GM19099 (cell line): ENCODE data around the gene PKDREJ.

Experiments
- POLR2A ChIP-seq: IDR thresholded peaks from 3 replicates; pipeline ENCODE4 v1.6.1; 2011; ENCODE audit warnings: low read depth; ENCODE audit not compliant: insufficient read length; ENCODE audit errors: extremely low read depth

The PKDREJ gene, protein sequence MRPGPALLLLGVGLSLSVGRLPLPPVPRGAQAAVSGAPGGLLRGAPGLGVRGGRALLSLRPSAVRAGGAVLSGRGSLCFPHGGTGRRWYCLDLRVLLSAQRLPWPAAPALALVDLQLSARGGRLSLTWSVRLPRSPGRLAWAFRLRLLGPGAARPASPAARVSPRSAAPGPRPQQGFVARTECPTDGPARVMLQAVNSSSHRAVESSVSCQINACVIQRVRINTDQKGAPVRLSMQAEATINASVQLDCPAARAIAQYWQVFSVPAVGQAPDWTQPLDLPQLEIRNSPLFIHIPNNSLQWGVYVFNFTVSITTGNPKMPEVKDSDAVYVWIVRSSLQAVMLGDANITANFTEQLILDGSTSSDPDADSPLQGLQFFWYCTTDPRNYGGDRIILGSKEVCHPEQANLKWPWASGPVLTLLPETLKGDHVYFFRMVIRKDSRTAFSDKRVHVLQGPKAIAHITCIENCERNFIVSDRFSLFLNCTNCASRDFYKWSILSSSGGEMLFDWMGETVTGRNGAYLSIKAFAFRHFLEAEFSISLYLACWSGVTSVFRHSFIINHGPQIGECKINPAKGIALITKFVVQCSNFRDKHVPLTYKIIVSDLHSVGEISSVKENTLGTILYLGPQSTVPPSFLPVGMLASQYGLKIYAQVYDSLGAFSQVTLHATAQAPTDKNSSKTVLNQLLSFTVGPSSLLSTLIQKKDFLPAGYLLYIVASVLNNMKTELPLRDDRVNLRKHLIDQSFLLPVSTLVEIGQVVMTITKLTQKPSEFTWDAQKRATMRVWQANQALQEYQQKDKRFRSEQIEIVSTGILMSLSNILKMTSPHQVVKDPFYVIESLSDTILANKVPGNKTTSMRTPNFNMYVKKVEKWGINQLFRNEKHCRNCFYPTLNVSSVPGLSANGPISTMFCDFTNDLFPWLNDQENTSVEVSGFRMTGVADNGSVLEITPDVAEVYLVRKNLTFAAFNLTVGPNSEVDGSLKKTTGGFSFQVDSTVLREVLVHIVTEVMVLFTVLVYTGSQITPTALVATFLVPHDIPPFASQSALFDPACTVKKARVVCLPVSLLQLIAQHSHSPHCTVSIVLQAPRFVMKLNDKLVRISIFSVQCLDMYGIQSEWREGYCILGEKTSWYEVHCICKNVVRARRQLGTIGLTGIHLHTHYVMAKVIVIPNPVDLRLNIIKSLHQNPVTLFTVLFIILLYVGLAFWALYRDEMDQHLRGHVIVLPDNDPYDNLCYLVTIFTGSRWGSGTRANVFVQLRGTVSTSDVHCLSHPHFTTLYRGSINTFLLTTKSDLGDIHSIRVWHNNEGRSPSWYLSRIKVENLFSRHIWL (N-terminal part only)

DNA sequence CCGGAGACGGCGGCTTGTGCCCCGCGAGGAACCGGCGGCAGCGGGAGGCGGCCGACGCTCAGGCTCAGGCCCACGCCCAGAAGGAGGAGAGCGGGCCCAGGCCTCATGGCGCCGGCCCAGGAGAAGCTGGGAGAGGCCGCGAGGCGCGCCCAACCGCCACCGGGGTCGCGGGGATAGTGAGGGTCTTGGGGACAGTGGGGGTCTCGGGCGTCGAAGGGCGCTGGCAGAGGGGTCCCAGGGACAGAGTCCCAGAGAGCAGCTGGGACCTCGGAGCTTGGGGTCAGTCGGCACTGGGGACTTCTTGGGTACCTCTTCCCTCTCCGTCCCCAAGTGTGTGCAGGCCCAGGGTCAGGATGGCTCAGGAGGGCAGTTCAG lies at the start of gene PKDREJ:
Gene PKDREJ (minus strand): TSS at position 128 of the 375 bp plus-strand sequence. CDS start 21 bp downstream, at position 107.
- no peak for TF ChIP-seq POLR2A

DNA sequence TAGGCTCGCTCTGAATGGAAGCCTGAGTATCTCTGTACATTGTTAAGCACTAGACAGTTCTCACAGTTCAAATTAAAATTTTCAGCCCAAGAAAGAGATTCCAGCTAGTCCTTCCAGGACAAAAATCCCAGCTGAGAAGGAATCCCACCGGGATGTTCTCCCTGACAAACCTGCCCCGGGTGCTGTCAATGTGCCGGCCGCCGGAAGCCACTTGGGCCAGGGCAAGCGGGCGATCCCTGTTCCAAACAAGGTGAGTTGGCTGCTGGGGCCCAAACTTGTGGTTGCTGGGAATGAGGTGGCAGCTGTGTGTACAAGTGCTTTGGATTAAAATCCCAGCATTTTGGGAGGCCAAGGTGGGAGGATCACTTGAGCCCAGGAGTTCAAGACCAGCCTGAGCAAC lies 48.9 kb upstream of the PKDREJ start:
- no peak for TF ChIP-seq POLR2A

DNA sequence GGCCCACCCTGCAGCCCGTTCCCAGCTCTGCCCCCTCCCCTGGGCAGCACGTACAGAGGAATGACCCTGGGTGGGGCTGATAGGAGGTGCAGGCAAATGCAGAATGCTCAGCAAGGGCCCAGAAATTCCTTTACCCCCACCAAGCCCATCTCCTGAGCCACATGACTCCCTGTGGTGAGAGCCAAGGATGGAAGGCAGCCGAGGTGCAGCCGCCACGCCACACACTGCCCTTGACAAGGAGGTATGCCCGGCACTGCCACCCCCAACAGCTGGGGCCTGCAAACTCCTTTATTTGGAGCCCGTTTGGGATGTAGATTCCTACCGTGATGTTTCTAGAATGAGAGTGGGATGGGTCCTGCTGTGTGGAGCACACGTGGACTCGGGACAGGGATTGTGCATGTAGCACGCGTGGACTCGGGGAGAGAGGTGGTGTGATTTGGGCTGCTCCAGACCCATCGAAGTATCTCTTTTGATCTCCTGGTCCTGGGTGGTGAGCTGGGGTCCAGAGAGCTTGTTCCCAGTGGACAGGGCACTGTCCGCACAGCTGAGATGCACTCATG lies 46.5 kb upstream of the PKDREJ start:
- TF ChIP-seq POLR2A: no peak

DNA sequence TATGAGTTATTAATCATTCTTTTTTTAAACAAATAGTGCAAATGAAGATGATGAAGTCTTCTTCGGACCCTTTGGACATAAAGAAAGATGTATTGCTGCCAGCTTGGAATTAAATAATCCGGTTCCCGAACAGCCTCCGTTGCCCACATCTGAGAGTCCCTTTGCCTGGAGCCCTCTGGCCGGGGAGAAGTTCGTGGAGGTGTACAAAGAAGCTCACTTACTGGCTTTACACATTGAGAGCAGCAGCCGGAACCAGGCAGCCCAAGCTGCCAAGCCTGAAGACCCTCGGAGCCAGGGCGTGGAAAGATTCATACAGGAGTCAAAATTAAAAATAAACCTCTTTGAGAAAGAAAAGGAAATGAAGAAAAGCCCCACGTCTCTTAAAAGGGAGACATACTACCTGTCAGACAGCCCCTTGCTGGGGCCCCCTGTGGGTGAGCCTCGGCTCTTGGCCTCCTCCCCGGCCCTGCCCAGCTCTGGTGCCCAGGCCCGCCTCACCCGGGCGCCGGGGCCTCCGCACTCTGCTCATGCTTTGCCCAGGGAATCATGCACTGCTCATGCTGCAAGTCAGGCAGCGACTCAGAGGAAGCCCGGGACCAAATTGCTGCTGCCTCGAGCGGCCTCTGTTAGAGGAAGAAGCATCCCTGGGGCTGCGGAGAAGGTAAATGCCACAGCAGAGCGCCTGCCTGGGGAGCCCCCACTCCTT lies 45.3 kb upstream of the PKDREJ start:
- TF ChIP-seq POLR2A: no peak

DNA sequence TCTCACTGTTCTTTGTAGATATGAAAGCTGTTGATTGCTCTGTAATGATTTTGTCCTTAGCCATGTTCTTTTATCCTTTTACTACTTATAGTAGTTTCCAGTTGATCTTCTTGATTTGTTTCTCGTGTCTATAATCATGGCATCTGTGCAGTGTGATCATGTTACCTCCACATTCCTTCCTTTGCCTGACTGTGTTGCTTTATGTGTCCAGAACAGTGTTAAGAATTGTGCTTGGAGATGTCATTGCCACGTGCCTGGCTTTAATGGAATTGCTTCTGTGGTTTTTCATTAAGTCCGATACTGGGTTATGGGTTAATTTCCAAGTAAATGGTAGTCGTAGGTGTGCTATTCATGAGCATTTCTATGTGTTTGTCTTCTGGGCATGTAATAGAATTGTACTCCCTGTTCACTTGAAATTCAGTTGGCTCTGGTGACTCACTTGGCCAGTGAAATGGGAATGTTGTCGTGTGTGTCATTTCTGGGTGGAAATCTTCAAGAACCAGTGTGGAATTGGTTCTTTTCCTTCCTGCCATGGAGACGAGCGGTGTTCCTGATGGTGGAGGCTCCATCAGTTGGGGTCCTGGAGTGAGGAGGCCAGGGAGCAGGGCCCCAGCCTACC lies 40.3 kb upstream of the PKDREJ start:
- no peak for TF ChIP-seq POLR2A

DNA sequence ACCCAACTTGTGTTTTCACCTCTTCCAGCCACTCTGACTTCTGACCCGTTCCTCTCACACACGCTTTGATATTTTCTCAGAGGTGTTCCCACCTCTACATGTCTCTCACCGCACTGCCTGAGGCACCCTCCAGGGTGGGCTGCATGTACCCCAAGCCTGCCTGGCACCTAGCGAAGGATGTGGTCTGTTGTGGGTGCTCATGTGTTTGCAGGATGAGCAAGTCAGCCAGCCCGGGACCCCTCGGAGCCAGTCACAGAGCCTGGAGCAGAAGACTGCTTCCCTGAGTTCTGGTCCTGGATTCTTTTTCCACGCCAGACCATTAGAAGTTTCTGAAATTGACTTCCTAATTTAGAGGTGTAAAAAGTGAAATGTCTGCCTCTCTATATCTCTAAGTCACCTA lies 37.3 kb upstream of the PKDREJ start:
- TF ChIP-seq POLR2A: no peak

DNA sequence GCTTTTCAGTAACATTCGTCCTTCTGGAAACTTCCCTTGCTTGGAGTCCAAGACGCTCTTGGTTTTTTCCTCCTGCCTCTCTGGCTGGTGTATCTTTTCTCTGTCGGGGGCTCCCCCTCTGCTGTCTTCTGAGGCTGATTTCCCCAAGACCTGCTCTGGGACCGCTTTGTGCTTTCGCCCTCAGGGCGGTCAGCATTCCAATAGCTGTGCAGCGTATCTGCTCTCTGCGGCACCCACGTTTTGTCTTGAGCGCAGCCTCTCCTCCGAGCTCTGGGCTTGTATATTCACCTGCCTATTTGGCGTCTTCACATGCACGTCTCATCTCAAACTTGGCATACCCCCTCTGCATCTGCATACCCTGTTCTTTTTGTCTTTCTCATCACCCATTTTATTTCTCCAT lies 36.0 kb upstream of the PKDREJ start:
- TF ChIP-seq POLR2A: no peak

DNA sequence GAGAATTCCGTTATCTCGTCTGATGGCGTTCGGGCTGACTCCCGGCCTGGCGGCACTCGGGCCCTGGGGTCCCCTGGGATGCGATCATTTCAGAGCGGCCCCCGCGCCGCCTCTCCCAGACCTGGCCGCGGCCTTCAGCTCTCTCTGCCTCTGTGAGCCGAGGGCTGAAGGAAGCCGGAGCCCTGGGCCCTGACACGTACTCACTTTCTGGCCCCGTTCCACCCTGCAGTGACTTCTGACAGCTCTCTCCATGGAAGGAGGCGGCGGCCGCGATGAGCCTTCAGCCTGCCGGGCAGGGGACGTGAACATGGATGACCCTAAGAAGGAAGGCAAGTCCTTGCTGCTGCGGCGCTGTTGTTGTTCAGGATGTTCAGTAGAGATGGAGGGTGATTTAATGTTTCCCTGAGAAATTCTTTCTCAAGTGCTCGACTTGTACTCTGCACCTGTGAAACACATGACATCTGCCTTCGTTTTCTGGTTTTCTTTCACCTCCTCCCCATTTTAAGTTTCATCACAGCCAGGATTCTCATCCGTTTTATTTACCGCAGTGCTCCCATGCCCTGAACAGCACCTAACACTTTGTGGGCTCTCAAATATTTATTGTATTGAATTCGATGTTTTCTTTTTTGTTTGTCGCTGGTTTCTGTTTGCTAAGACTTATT lies 34.1 kb upstream of the PKDREJ start:
- no peak for TF ChIP-seq POLR2A

DNA sequence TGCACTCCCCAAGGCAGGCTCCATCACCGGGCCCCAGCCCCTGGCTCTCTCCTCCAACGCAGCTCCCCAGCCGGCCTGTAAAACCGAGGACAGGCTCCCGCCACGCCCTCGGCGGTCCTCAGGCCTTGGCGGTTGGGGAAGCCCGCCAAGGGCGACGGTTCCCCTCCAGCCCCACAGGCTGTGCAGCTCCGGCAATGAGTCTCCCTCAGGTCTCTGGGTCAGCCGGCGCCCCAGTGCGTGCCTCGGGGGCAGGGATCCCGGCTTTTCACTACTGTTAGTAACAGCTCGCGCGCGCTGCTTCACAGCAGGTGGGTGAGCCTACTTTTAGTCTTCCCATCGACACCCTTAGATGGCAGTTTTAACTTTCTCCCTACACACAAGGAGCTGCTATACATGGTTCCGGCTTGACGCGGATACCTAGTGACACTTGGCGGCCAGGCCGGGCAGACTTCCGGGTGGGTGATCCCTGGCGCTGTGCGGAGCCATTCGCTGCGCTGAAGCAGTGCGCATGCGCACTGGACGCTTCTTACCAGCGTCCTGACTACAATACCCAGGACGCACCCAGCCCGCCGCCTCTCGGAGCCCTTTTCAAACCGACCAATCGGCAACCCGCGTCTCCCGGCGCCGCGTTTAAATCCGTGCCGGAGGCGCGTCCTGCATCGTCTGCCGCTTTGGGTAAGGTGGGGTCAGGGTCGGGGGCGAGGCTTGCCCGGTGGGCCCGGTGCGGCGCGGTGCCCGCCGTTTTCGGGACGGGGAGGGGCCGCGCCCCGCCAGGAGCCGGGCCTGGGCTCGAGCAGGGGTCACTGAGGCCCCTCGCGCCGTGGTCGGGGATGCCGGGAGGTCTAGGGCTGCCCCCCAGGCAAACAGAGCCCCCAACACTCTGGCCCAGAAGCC lies 33.4 kb upstream of the PKDREJ start, which contains the start of gene GTSE1:
Gene GTSE1 (plus strand): TSS at position 614 of the 894 bp plus-strand sequence. CDS start 531 bp downstream, outside the sequence.
- TF ChIP-seq POLR2A: peak; percentile 88

DNA sequence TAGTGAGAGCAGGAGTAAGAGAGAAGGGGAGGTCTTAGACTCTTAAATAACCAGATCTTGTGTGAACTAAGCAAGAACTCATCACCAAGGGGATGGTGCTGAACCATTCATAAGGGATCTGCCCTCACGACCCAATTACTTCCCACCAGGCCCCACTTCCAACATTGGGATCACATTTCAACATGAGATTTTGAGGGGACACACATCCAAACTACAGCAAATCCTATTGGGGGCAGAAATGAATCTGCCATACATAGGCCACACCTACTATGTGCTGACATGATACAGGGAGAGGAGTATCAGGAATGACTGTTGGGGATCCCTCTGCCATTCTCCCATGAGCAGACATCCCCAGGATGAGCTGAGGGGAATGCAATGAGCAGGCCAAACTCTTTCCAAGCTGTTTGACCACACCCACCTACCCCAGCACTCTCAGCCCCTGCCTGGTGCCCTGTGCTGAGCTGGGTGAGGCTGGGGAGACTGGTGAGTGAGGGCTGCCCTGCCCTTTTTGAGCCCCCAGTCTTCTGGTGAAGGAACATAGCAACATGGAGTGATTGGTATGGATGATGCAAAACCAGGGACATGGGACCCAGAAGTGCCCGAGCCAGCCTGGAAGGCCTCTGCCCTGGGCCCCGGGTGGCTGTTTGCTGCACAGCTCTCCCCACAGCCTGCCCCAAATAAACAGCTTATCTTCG lies 32.3 kb upstream of the PKDREJ start:
- no peak for TF ChIP-seq POLR2A

DNA sequence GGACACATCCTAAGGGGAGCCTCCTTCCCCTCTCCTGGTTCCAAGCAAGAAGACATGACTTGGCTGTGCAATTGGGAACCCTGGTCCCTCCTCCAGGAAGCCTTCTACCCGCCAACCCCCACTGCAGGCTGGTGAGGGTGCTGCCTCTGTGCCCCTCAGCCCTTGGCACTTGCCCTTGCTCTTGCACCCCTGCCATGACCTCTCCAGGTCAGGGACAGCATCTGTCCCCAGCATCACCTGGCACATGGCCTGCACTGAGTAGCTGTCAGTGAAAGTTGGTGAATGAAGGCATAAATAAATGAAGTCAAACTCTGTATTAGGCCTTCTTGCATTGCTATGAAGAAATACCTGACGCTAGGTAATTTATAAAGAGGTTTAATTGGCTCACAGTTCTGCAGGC lies 31.6 kb upstream of the PKDREJ start:
- no peak for TF ChIP-seq POLR2A
